ENCODE data around the gene MYL10.

MYL10 gene

GRCh38 chr7:101629171-101629570 lies at the start of gene MYL10:
Gene MYL10, minus strand, starts transcription at chr7:101629296. Its CDS starts 178 bp downstream, at chr7:101629118.
- DNase-seq (ENCODE audit: extremely low spot score, insufficient read length, low read depth) = no peak
- FAIRE-seq = no peak

DNA sequence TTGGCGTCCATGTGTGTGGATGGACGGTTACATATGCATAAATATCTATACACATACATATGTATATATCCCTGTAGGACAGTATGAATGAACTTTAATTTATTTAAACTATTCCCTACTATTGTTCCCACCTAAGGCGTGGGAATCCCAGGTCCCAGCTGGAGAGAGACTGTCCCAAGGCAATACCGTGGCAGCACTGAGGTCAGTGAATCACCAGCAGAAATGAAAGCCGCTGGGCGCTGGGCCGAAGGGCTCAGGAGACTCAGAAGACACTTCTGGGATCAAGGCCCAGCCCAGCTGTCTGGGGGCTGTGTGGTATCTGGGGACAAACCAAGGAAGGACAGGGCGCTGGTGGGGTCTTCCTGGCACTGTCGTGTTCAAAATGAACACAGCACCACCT lies 49.6 kb upstream of the MYL10 start:
- DNase-seq (ENCODE audit: extremely low spot score, insufficient read length, low read depth) = no peak
- FAIRE-seq = no peak

DNA sequence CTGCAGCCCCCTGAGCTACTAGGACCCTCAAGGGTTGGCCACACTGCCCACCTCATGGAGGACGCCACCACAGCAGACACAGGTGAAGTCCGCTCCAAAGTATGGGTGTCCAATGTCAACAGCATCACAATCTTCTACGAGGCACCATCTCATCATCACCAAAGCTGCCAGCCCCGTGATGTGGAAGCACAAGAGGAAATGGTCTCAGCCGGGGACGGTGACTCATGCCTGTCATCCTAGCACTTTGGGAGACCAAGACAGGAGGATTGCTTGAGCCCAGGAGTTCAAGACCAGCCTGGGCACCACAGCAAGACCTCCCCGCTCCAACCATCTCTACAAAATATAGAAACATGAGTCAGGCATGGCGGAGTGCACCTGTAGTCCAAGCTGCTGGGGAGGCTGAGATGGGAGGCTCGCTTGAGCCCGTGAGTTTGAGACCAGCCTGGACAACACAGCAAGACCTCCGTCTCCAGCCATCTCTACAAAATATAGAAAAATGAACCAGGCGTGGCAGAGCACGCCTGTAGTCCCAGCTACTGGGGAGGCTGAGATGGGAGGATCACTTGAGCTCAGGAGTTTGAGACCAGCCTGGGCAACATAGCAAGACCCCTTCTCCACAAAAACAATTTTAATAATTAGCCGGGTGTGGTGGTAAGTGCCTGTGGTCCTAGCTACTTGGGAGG lies 48.8 kb upstream of the MYL10 start:
- FAIRE-seq = no peak
- DNase-seq (ENCODE audit: extremely low spot score, insufficient read length, low read depth) = no peak

DNA sequence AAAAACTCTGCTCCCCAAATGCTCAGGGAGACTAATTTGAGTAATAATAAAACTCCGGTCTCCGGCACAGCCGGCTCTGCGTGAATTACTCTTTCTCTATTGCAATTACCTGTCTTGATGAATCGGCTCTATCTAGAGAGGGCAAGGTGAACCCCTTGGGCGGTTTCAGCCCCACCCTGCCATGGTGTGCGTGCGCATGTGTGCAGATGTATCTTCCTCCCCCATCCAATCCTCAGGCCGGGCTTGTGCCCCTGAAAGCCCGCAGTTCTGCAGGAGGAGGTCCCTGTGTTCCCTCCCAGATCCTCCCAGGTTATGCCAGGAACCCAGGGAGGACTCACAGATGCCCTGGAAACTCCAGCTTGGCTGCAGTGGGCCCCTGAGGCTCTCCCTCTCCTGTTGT lies 48.3 kb upstream of the MYL10 start:
- FAIRE-seq (no peak), DNase-seq (ENCODE audit: extremely low spot score, insufficient read length, low read depth) (no peak)

DNA sequence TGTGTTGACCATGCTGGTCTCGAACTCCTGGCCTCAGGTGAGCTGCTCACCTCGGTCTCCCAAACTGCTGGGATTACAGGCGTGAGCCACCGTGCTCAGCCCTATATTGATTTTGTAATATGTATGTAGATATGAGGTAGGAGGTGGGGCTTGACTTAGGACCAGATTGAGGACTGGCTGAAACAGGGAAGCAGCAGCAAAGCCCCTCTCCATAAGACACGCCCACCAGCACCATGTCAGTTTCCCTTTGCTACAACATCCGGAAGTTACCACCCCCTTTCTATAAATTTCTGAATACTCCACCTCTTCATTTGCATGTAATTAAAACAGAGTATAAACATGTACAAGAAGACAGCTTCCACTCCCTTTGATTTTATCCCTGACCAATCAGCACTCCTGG lies 47.9 kb upstream of the MYL10 start:
- DNase-seq (ENCODE audit: extremely low spot score, insufficient read length, low read depth) = no peak

GRCh38 chr7:101676062-101676598 lies 47.0 kb upstream of the MYL10 start:
- no peak for FAIRE-seq
- DNase-seq (ENCODE audit: extremely low spot score, insufficient read length, low read depth) = no peak

More for the DNA sequence above, 47.9 kb upstream of the MYL10 start:
- no peak for FAIRE-seq

- no peak for FAIRE-seq
- no peak for DNase-seq (ENCODE audit: extremely low spot score, insufficient read length, low read depth)
These were observed 45.3 kb upstream of the MYL10 start for GRCh38 chr7:101674439-101674838.

- DNase-seq (ENCODE audit: extremely low spot score, insufficient read length, low read depth) (no peak), FAIRE-seq (no peak)
These were observed 44.9 kb upstream of the MYL10 start for GRCh38 chr7:101673951-101674350.

DNA sequence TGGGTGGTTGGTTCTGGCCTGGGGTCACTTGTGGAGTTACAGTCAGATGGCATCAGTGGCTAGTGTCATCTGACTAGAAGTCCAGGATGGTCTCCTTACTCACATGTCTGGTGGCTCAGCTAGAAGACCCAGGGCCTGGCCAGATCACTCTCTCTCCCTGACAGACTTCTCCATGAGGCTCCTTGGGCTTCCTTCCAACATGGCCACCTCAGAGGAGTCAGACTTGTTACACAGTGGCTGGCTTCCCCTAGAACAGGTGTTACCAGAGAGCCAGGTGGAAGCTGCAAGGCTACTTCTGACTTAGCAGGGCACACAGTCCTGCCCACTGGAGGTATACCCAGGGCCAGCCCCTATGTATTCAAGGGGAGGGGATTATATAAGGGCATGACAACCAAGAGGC lies 44.2 kb upstream of the MYL10 start:
- FAIRE-seq (no peak), DNase-seq (ENCODE audit: extremely low spot score, insufficient read length, low read depth) (no peak)

- DNase-seq (ENCODE audit: extremely low spot score, insufficient read length, low read depth) (no peak), FAIRE-seq (no peak)
These were observed 42.6 kb upstream of the MYL10 start for GRCh38 chr7:101671371-101672356.

- no peak for DNase-seq (ENCODE audit: extremely low spot score, insufficient read length, low read depth)
- FAIRE-seq = no peak
These were observed 40.2 kb upstream of the MYL10 start for GRCh38 chr7:101669307-101669706.

DNA sequence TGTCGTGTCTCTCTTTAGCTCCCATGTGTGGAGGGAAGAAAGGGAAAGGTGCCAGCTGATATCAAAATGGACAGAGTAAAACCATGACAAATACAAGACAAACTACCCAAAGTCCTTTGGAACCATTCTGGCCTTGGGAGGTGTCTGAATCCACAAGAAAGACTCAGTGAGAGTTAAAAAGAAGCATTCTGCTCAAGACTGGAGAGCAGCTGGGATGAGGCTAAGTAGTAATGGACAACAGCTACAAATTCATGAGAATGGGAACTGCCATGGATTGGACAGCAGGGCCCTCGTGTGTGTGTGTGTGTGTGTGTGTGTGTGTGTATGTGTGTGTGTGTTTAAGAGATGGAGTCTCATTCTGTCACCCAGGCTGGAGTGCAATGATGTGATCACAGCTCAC lies 39.6 kb upstream of the MYL10 start:
- DNase-seq (ENCODE audit: extremely low spot score, insufficient read length, low read depth) = no peak
- FAIRE-seq = no peak

GRCh38 chr7:101667920-101668319 lies 38.8 kb upstream of the MYL10 start:
- no peak for FAIRE-seq

GRCh38 chr7:101667399-101667798 lies 38.3 kb upstream of the MYL10 start:
- DNase-seq (ENCODE audit: extremely low spot score, insufficient read length, low read depth) = no peak
- no peak for FAIRE-seq

More at GRCh38 chr7:101667920-101668319, 38.8 kb upstream of the MYL10 start:
- no peak for DNase-seq (ENCODE audit: extremely low spot score, insufficient read length, low read depth)

DNA sequence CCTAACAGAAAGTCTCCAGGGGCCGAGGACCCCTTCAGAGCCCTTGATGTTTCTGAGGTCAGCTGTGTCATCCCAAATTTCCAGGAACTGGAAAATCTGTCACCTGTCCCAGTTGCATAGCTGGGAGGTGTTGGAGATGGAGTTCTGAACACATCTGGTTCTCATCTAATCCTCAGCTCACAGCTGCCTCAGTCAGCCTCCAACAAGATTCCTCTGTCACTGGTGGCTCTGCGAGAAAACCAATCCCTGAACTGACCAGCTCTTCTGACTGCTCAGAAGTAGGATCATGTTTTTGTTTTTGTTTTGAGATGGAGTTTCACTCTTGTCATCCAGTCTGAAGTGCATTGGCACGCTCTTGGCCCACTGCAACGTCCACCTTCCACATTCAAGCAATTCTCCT lies 37.6 kb upstream of the MYL10 start:
- FAIRE-seq (no peak), DNase-seq (ENCODE audit: extremely low spot score, insufficient read length, low read depth) (no peak)

DNA sequence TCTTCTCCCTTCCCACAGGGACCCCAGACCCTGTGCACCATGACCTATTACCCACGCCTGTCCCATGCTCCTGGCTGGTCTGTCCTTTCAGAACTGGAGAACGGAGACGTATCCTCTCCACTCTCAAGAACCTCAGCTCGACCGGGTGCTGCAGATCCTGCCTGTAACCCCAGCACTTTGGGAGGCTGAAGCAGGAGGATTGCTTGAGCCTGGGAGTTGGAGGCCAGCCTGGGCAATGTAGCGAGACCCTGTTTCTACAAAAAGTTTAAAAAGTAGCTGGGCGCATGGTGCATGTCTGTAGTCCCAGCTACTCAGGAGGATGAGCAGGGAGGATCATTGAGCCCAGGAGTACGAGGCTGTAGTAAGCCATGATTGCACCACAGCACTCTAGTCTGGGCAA lies 37.2 kb upstream of the MYL10 start:
- FAIRE-seq (no peak), DNase-seq (ENCODE audit: extremely low spot score, insufficient read length, low read depth) (no peak)

GRCh38 chr7:101664893-101665471 lies 35.9 kb upstream of the MYL10 start:
- FAIRE-seq = no peak
- DNase-seq (ENCODE audit: extremely low spot score, insufficient read length, low read depth) = no peak

DNA sequence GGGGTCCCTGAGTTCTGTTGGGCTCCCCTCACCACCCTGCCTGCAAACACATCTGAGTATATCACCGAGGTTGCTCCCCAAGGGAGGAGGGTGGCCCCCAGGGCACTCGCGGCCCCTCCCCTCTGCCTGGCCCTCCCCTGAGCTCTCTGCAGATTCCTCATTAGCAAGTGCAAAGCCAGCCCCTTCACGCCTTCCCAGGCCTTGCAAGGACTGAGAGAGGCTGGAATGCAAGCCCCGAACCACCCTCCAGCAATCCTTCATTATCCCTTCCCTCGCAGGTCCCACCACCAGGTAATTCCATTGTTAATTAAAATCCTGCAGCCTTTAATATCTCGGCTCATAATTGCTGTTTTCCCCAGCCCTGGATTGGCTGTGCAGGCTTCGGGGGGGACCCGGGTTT lies 35.3 kb upstream of the MYL10 start:
- no peak for FAIRE-seq
- DNase-seq (ENCODE audit: extremely low spot score, insufficient read length, low read depth) = no peak

DNA sequence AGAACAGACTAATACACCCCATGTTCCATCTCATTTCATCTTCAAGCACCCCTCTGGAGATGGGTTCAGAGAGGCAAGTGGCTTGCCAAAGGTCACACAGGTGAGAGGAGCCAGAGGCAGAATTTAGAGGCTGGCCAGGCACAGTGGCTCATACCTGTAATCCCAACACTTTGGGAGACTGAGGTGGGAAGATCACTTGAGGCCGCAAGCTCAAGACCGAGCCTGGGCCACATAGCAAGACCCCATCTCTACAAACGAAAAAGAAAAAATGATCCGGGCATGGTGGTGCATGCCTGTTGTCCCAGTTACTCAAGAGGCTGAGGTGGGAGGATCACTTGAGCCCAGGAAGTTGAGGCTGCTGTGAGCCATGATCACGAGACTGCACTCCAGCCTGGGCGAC lies 34.7 kb upstream of the MYL10 start:
- FAIRE-seq (no peak), DNase-seq (ENCODE audit: extremely low spot score, insufficient read length, low read depth) (no peak)

- FAIRE-seq (no peak), DNase-seq (ENCODE audit: extremely low spot score, insufficient read length, low read depth) (no peak)
These were observed 33.4 kb upstream of the MYL10 start for GRCh38 chr7:101662447-101662998.

All from GM18507 (cell line).